HG02763 (cell line): ENCODE measurements around the gene DHX8.

Experiments
- ATAC-seq: cut with Tn5 transposase; IDR thresholded peaks from one replicate; pipeline ENCODE4 v1.9.1; 2021; ENCODE audit warnings: mild to moderate bottlenecking, moderate library complexity; ENCODE audit not compliant: unreplicated experiment

DHX8 gene

GRCh38 chr17:43546319-43547188, 62.8 kb downstream of the DHX8 start, which contains the start of gene ETV4:
TSS of gene ETV4 (minus strand) at chr17:43546340. CDS start at chr17:43545617, 723 bp downstream.
- ATAC-seq, result peak; percentile 72

GRCh38 chr17:43547189-43547550, 63.4 kb downstream of the DHX8 start:
- ATAC-seq, result no peak

- ATAC-seq, result no peak
These were observed 64.0 kb downstream of the DHX8 start for GRCh38 chr17:43547659-43548256.

GRCh38 chr17:43548689-43549379, 65.1 kb downstream of the DHX8 start:
- ATAC-seq, result no peak

- ATAC-seq, result no peak
These were observed 65.7 kb downstream of the DHX8 start for GRCh38 chr17:43549496-43549895.

- ATAC-seq, result no peak
These were observed 67.0 kb downstream of the DHX8 start for GRCh38 chr17:43550754-43551153.

GRCh38 chr17:43552229-43552837, 68.6 kb downstream of the DHX8 start:
- no peak for ATAC-seq

GRCh38 chr17:43553573-43553972, 69.8 kb downstream of the DHX8 start:
- ATAC-seq, result no peak

GRCh38 chr17:43554857-43555256, 71.1 kb downstream of the DHX8 start:
- no peak for ATAC-seq

GRCh38 chr17:43556292-43556691, 72.5 kb downstream of the DHX8 start:
- no peak for ATAC-seq

- no peak for ATAC-seq
These were observed 75.0 kb downstream of the DHX8 start for GRCh38 chr17:43558805-43559160.

GRCh38 chr17:43559161-43559816, 75.5 kb downstream of the DHX8 start:
- no peak for ATAC-seq

GRCh38 chr17:43560461-43561427, 77.0 kb downstream of the DHX8 start:
- ATAC-seq, result no peak

GRCh38 chr17:43562679-43563599, 79.2 kb downstream of the DHX8 start:
- ATAC-seq, result no peak

- no peak for ATAC-seq
These were observed 80.1 kb downstream of the DHX8 start for GRCh38 chr17:43563600-43564594.

- no peak for ATAC-seq
These were observed 84.8 kb downstream of the DHX8 start for GRCh38 chr17:43568506-43569082.

- ATAC-seq, result no peak
These were observed 86.7 kb downstream of the DHX8 start for GRCh38 chr17:43570518-43570928.
